ENCODE results near the gene IL27RA.

The IL27RA gene

GRCh38 chr19:14059652-14060155, 28.1 kb downstream of the IL27RA start:
- DNase-seq, result no peak

DNA sequence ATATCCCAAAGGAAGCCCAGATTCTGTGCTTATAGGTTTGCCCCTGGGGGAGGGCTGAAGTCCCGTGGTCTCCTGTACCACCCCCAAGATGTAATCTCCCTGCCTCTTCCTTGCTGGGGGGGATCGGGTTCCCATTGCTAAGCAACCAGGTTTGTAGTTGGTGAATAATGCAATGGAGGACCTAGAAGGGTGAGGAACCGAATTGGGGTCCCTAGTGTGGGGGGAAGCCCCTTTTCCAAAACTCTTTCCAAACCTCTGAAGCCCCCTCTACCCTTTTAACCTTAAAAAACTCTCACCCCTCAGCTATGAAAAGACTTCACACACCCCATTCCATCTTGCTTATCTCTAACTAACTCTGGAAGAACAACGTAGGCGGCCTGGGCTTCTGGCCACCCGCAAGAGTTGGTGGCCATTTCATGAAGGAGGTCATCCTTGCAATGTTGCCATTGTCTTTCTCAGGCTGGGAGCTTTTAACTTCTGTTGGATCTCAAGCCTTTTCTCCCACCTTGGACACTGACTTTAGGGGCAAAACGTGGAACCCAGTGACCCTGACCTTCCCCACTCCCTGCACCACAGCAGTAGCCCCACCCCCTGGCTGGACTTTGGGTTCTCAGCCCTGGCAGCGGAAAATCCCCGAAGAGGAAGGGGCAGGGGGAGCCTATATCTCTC, 29.7 kb downstream of the IL27RA start:
- DNase-seq, result no peak

DNA sequence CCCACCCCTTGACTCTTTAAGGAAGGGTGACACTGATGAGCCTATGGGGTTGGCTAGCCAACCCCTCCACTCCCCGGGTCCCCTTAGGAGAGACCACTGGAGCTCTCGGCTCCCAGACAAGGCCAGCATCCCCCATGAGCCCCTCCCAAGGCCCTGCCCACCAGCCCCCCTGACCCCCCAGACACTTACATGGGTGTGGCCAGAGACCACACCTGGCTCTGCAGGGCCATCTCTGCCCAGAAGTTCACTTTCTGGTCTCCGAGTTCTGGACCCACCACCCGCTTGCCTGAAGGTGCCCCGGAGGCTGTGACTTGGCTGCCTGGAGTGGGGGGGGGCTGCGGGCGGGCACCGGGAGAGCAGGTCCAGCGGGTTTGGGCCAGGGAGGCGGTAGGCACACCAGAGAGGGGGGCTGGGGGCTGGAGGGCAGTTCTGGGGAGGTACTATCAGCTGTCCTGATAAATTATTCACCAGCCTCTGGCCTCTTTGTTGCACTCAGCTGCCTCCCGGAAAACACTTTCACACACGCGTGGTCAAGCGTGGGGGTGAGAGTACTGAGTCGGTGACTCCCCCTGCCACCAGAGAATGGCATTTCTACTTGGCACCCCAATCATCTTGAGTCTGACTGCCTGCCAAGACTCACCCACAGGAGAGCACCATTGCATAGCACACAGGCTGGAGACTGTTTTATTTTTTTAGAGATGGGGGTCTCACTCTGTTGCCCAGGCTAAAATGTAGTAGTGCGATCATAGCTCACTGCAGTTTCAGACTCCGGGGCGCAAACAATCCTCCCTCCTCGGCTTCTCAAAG, 30.4 kb downstream of the IL27RA start, which contains the start of gene PALM3:
TSS of gene PALM3 (minus strand) at position 326 of the 807 bp plus-strand sequence. CDS start at position 230, 96 bp downstream.
- DNase-seq, result no peak

DNA sequence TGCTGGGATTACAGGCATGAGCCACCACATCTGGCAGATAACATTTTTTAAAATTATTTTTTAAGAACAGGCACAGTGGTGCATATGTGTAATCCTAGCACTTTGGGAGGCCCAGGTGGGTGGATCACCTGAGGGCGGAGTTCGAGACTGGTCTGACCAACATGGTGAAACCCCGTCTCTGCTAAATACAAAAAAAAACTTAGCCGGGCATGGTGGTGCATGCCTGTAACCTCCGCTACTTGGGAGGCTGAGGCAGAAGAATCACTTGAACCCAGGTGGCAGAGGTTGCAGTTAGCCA, 30.9 kb downstream of the IL27RA start:
- no peak for DNase-seq

DNA sequence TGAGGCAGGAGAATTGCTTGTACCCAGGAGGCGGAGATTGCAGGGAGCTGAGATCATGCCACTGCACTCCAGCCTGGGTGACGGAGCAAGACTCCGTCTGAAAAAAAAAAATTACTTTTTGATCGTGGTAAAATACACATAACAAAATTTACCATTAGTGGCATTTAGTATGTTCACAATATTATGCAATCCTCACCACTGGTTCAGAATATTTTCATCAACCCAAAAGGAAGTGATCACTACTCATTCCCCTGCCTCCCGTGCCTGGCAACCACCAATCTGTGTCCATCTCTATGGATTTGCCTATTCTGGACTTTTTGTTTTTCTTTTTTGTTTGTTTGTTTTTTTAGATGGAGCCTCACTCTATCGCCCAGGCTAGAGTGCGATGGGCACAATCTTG, 31.5 kb downstream of the IL27RA start:
- DNase-seq, result no peak

GRCh38 chr19:14066134-14066533, 34.6 kb downstream of the IL27RA start:
- DNase-seq, result no peak

- DNase-seq, result no peak
Observed at GRCh38 chr19:14070268-14071050, 38.9 kb downstream of the IL27RA start.

- DNase-seq, result peak; percentile 61 to 64
Observed at GRCh38 chr19:14072535-14073260, 41.1 kb downstream of the IL27RA start, which contains the start of gene MISP3. Gene MISP3 (plus strand): TSS chr19:14072786. CDS start chr19:14073310, 524 bp downstream.

- DNase-seq, result peak; percentile 57 to 81
Observed at GRCh38 chr19:14073261-14073924, 41.8 kb downstream of the IL27RA start.

- DNase-seq, result no peak
Observed at GRCh38 chr19:14073925-14074838, 42.6 kb downstream of the IL27RA start.

DNA sequence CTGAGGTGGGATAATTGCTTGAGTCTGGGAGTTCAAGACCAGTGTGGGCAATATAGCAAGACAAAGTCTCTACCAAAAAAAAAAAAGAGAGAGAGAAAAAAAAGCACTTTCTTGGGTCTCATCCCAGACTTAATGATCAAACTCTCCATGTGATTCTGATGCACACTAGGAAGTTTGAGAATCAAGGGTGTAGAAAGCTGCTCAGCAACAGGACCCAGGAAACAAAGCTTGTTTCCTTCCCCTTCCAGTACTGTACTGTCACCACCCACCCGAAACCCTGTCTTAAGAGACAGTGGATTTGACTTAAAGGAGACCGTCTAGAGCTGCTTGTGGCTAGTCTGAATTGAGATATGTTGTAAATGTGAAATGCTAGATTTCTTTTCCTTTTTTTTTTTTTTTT, 46.8 kb downstream of the IL27RA start:
- DNase-seq, result no peak

DNA sequence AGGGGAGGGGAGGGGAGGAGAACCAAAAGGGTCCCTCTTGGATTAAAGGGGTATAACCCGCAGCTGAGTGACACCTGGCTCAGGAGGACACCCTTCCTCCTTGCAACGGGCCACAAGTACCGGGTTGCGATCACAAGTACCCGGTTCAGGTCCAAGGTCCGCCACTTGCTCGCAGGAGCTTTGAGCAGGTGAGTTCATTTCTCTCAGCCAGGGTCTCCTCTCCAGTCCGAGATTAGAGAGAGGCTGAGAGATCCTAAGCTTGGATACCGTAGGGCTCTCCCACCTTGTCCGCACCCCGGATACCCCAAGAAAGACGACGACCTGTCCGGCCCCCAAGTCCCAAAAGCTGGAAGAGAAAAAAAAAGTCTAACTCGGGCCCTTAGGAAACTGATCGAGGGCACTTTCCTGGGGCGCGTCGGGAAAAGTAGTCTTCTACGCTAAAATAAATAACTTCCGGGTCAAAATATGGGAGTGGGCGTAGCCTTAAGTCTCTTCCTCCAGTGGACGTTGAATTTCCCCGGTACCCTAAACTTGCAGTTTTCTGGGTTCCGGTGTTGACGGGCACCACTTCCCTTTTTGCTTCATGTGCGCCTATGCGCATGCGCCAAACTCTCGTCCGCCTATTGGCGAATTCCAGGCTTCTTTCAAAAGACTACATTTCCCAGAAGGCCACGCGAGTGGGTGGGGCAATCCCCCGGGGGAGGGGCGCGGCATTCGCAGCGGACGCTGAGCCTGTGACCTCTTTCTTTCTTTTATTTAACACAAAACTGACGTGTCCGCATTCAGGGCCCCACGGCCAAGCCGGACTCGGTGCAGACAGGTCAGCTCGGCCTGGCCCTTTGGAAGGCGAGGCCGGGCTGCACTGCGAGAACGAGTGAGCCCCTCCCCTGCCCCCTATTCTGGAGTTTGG, 49.6 kb downstream of the IL27RA start:
- peak; percentile 98 for DNase-seq

- DNase-seq, result no peak
Observed at GRCh38 chr19:14081797-14082674, 50.5 kb downstream of the IL27RA start.

DNA sequence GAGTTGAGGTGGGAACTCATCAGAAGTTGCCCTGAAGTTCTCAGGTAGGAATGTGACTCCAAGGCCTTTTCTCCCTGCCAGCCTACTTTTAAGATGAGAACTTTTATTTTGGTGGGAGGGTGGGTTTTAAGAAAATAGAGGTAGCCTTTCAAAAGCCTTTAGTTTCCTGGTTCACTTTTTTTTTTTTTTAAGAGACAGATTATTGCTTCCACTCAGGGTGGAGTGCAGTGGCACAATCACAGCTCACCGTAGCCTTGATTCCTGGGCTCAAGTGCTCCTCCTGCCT, 51.1 kb downstream of the IL27RA start:
- DNase-seq, result no peak

DNA sequence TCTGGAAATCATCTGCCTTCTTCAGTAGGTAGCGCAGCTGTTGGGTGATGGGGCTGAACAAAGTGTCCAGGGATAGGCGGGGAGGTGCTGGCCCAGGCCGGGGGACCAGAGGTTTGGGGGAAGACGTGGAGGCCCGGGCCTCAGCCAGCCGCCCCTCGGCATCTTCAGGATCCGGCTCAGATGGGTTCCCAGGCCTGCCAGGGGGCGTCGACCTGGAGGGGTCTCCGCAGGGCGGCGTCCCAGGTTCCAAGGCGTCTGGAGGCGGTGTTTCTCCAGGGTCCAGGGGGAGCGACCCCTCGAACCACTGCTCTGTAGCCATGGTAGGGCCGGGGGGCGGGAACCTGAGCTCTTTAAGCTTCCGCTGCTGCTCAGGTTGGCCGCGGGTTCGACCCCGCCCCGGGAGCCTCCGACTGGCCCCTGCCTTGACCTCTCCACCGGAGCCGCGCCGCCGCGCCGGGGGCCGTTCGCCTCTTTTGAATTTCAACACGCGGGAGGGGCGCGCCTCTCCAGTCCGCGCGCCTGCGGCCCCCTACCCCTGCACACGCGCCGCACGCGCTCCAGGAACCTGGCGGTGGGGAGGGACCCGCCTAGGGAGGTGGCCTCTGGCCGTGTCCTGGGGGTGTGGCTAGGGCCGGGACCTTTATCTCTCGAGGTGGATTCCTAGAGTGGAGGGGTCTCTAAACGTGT, 53.9 kb downstream of the IL27RA start, which contains the start of gene C19orf67:
TSS of gene C19orf67 (minus strand) at position 475 of the 687 bp plus-strand sequence. CDS start at position 319, 156 bp downstream.
- DNase-seq, result no peak

- DNase-seq, result no peak
Observed at GRCh38 chr19:14086098-14086497, 54.5 kb downstream of the IL27RA start.

DNA sequence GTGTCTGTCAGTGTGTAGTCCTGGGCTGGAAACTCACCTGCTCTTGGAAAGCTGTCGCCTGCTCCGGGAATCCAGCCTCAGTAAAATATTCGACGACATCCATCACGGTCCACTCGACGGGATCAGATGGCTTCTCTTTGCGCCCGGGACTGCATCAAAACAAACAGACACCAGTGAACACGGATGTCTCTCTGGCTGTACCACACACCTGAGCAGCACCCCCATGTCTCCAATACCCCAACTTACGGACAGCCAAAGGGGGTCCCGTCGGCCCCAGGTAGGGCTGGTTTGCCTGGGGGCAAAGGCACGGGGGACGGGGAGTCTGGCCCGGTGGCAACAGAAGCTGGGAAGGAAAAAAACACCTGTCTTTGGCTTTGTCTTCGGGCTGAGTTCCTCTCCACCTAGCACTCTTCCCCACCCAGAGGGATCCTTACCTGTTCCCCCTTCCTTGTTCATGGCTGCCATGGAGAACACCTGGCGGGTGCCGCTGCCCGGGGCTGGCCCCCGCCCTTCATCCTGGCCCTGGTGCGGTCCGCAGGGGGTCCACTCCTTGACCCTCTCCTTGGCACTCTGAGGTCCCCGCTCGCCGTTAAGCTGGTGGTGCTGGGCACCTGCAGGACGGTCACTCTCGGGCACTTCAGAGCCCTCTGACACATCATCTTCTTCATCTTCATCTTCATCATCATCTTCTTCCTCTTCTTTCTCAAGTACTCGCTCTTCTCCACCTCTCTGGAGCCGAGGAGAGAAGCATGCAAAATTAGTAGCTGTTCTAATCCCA, 57.3 kb downstream of the IL27RA start:
- no peak for DNase-seq

- DNase-seq, result no peak
Observed at GRCh38 chr19:14089412-14089661, 57.8 kb downstream of the IL27RA start.
